A549 (cell line): ENCODE results near the gene SPPL2B. TPM values are rescaled to one million over a fixed set of nuclear protein-coding genes. Genes with fewer than 3 reads are reported as not detected.
"Not testable (repeated sequence)": the region's sequence is repeated elsewhere in the genome, so short reads cannot be mapped to it uniquely, and the experiment has no call there.

ENCODE experiments used
- ATAC-seq, 2 experiments: fragments of 200-7000 bp in 1 of 2; fragments of >200 bp in 1 of 2; cut with Nextera tagmentation in 1 of 2; cut with Tn5 transposase in 1 of 2; 3 replicates each; pipeline versions ENCODE4 v1.8.0 to v1.9.1; 2018 to 2020; ENCODE audit warnings: mild to moderate bottlenecking in 1 of 2, moderate library complexity in 1 of 2
- CTCF ChIA-PET: fragments of 300-600 bp; sonication (Branson Sonifier 250); formaldehyde crosslinking; extraction: SDS; loops from one replicate; lab custom pipeline; 2021; ENCODE audit warnings: antibody characterized with exemption, inconsistent platforms; lab: Yijun Ruan, JAX
- POLR2A ChIA-PET: fragments of 350-600 bp; formaldehyde crosslinking; extraction: SDS; loops from one replicate; lab custom pipeline; 2021; ENCODE audit warnings: antibody characterized with exemption, inconsistent platforms; lab: Yijun Ruan, JAX
- DNase-seq, 2 experiments: peaks; one replicate each; pipeline versions ENCODE4 v3.0.0 to v3.0.0-alpha.2; 2011 to 2016; ENCODE audit warnings: low read depth in 1 of 2, low spot score in 1 of 2
- FAIRE-seq: peaks from 2 replicates; lab custom pipeline; 2011; peaks lifted over from hg19 to GRCh38; lab: Jason Lieb, UNC
- H3K27ac ChIP-seq, 2 experiments: fragments of >200 bp; sonication (Bioruptor Twin); formaldehyde crosslinking; 3 replicates each; pipeline ENCODE4 v1.5.1; 2016 to 2017
- H3K4me1 ChIP-seq: fragments of >200 bp; sonication (Bioruptor Twin); formaldehyde crosslinking; 3 replicates; pipeline ENCODE4 v1.6.1; 2016
- H3K4me2 ChIP-seq: fragments of >200 bp; sonication (Bioruptor Twin); formaldehyde crosslinking; 3 replicates; pipeline ENCODE4 v1.6.1; 2016
- H3K4me3 ChIP-seq: fragments of >200 bp; sonication (Bioruptor Twin); formaldehyde crosslinking; 3 replicates; pipeline ENCODE4 v1.5.1; 2016
- H3K9me3 ChIP-seq: fragments of >200 bp; sonication (Bioruptor Twin); formaldehyde crosslinking; 3 replicates; pipeline ENCODE4 v1.6.1; 2016
- BHLHE40 ChIP-seq: IDR thresholded peaks from 2 replicates; pipeline ENCODE4 v1.6.1; 2012; ENCODE audit warnings: low read depth, low read length, inconsistent platforms
- CBX2 ChIP-seq: fragments of 200-600 bp; sonication (generic); IDR thresholded peaks from 2 replicates; pipeline ENCODE4 v1.6.1; 2016; ENCODE audit warnings: low read depth, mild to moderate bottlenecking, borderline replicate concordance
- HOXB5 ChIP-seq: fragments of 250-450 bp; sonication (Bioruptor Pico); IDR thresholded peaks from 2 replicates; pipeline ENCODE4 v1.5.0; 2020; ENCODE audit warnings: mild to moderate bottlenecking, moderate library complexity
- KDM1A ChIP-seq: fragments of 200-600 bp; sonication (generic); IDR thresholded peaks from 2 replicates; pipeline ENCODE4 v1.6.1; 2016; ENCODE audit warnings: low read depth, mild to moderate bottlenecking
- RCOR1 ChIP-seq: fragments of 150-350 bp; IDR thresholded peaks from 2 replicates; pipeline ENCODE4 v1.6.1; 2014; ENCODE audit warnings: antibody characterized with exemption, low read length, low read depth
- RNF2 ChIP-seq: fragments of 200-600 bp; sonication (generic); IDR thresholded peaks from 2 replicates; pipeline ENCODE4 v1.6.1; 2016; ENCODE audit warnings: low read depth, mild to moderate bottlenecking, antibody characterized with exemption, moderate library complexity, borderline replicate concordance
- SREBF2 ChIP-seq: fragments of 450-650 bp; IDR thresholded peaks from 2 replicates; pipeline ENCODE4 v1.6.1; 2014; ENCODE audit warnings: mild to moderate bottlenecking, moderate library complexity
- ZFP36 ChIP-seq: fragments of 450-650 bp; IDR thresholded peaks from 2 replicates; pipeline ENCODE4 v1.6.1; 2014; ENCODE audit warnings: borderline replicate concordance; ENCODE audit not compliant: partially characterized antibody
- ZSCAN20 ChIP-seq: fragments of 250-450 bp; sonication (Bioruptor Pico); IDR thresholded peaks from 2 replicates; pipeline ENCODE4 v1.8.0; 2022; ENCODE audit warnings: mild to moderate bottlenecking, moderate library complexity
- WGBS: methylation state at CpG from one replicate; pipeline ENCODE4 v1.1.6; 2017; ENCODE audit errors: missing lambda C conversion rate; 5-methylcytosine and 5-hydroxymethylcytosine counted together
- polyA plus RNA-seq, 4 experiments: library from polyadenylated mRNA; depleted of rRNA in 3 of 4; stranded (reverse); fragments of >200 nt; fragmentation: RNase III in 1 of 4; extraction: RNeasy Plus Mini Kit Qiagen cat#74134 plus additional on column Dnase treatment in 1 of 4; gene quantifications; 2 replicates in 3 of 4; 3 replicates in 1 of 4; pipeline ENCODE4 v1.2.3, GENCODE V29; 2011 to 2017
- TF ChIP-seq, protein P1 (sequence below): IDR thresholded peaks from 2 replicates; pipeline ENCODE4 v1.6.1; 2012
- TF ChIP-seq, protein P2 (sequence below): fragments of >200 bp; sonication (Bioruptor Twin); formaldehyde crosslinking; IDR thresholded peaks from 3 replicates; pipeline ENCODE4 v1.5.1; 2016
- TF ChIP-seq, protein P3 (sequence below): fragments of 250-450 bp; sonication (Bioruptor Pico); IDR thresholded peaks from 2 replicates; pipeline ENCODE4 v1.5.0; 2021; ENCODE audit warnings: mild to moderate bottlenecking, moderate library complexity, borderline replicate concordance

SPPL2B gene
- polyA plus RNA-seq, 2 of the 4 experiments (the other 2 are of a cell fraction) = 11.3 to 36.5 TPM

DNA sequence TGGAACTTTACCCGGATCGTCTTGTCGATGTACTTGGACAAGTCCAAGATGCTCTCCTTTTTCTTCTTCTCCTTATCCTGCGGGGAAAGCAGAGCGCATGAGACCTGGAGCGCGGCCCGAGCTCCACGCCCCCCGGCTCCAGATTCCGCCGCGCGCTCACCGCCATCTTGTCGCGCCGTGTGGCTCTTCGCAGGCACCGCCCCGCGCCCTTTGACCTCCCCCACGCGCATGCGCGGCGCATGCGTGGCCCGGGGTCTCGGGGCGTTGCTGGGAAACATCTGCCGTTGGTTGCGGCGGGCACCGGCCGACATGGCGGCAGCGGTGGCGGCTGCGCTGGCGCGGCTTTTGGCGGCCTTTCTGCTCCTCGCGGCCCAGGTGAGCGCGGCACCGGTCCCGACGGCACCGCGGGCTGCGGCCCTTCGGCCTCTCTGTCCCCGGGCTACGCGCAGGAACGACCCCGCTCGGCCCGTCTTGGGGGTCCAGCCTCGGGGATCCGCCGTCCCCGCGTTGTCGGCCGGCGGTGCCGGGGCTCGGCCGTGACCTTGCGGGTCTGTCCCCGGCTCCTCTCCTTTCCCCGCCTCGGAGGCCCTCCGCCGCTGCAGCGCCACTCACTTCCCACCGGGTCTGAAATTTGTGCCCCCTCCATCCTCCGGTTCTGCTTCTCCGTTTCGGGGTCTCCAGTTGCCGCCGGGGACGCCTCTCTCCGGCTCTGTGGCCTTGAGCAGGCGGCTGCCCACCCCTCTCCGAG is at the start of gene SPPL2B, which contains the start of gene LSM7 (continued):
- TF ChIP-seq, protein P1, sequence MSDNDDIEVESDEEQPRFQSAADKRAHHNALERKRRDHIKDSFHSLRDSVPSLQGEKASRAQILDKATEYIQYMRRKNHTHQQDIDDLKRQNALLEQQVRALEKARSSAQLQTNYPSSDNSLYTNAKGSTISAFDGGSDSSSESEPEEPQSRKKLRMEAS = peak; percentile 74
- TF ChIP-seq, protein P2, sequence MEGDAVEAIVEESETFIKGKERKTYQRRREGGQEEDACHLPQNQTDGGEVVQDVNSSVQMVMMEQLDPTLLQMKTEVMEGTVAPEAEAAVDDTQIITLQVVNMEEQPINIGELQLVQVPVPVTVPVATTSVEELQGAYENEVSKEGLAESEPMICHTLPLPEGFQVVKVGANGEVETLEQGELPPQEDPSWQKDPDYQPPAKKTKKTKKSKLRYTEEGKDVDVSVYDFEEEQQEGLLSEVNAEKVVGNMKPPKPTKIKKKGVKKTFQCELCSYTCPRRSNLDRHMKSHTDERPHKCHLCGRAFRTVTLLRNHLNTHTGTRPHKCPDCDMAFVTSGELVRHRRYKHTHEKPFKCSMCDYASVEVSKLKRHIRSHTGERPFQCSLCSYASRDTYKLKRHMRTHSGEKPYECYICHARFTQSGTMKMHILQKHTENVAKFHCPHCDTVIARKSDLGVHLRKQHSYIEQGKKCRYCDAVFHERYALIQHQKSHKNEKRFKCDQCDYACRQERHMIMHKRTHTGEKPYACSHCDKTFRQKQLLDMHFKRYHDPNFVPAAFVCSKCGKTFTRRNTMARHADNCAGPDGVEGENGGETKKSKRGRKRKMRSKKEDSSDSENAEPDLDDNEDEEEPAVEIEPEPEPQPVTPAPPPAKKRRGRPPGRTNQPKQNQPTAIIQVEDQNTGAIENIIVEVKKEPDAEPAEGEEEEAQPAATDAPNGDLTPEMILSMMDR = no peak
- TF ChIP-seq, protein P3, sequence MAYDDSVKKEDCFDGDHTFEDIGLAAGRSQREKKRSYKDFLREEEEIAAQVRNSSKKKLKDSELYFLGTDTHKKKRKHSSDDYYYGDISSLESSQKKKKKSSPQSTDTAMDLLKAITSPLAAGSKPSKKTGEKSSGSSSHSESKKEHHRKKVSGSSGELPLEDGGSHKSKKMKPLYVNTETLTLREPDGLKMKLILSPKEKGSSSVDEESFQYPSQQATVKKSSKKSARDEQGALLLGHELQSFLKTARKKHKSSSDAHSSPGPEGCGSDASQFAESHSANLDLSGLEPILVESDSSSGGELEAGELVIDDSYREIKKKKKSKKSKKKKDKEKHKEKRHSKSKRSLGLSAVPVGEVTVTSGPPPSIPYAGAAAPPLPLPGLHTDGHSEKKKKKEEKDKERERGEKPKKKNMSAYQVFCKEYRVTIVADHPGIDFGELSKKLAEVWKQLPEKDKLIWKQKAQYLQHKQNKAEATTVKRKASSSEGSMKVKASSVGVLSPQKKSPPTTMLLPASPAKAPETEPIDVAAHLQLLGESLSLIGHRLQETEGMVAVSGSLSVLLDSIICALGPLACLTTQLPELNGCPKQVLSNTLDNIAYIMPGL (CRISPR knock-in tag) = no peak
- TF ChIP-seq SREBF2 = no peak
- TF ChIP-seq, all 56 proteins: peak for 6

DNA sequence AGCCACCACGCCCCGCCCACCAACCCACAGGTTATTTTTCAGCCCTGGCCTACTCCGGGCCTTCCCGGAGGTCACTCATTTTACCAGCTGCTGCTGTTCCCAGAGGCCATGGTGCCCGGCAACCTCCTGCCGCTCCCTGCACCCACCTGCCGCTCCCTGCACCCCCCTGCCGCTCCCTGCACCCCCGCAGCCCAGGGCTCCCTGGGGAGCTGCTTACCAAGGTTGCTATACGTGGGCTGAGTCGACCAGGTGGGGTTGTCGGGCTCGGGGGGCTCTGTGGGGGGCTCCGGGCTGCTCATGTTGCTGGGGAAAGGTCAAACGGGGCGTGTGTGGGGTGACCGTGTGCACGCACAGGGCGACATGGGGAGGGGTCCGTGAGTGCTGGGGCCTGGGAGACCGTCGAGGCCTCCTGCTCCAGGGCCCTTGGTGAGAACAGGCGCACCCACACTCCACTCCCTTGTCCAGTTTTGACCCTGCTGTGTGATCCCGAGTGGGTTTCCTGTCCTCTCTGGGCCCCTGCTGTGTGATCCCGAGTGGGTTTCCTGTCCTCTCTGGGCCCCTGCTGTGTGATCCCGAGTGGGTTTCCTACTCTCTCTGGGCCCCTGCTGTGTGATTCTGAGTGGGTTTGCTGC is 47.7 kb upstream of the SPPL2B start:
- WGBS = 82% methylated on average over 10 of the region's 26 CpGs
- H3K9me3 ChIP-seq = no peaks in the 10 kb centered on the region
- no peak overlapping the region for H3K4me2 ChIP-seq
- no peak overlapping the region for H3K4me3 ChIP-seq
- TF ChIP-seq CBX2 (no peak), RCOR1 (no peak), HOXB5 (CRISPR knock-in tag) (no peak), BHLHE40 (no peak), KDM1A (no peak), ZSCAN20 (CRISPR knock-in tag) (no peak), RNF2 (no peak)
- TF ChIP-seq, protein P1 = no peak
- H3K4me1 ChIP-seq = no peaks in the 10 kb centered on the region
- no peak overlapping the region for H3K27ac ChIP-seq
- POLR2A ChIA-PET = no interaction called here
- DNase-seq (no peak), ATAC-seq (peak; percentile 11 to 15; a peak in 1 of 6 replicates), FAIRE-seq (no peak)
- CTCF ChIA-PET = no interaction called here

DNA sequence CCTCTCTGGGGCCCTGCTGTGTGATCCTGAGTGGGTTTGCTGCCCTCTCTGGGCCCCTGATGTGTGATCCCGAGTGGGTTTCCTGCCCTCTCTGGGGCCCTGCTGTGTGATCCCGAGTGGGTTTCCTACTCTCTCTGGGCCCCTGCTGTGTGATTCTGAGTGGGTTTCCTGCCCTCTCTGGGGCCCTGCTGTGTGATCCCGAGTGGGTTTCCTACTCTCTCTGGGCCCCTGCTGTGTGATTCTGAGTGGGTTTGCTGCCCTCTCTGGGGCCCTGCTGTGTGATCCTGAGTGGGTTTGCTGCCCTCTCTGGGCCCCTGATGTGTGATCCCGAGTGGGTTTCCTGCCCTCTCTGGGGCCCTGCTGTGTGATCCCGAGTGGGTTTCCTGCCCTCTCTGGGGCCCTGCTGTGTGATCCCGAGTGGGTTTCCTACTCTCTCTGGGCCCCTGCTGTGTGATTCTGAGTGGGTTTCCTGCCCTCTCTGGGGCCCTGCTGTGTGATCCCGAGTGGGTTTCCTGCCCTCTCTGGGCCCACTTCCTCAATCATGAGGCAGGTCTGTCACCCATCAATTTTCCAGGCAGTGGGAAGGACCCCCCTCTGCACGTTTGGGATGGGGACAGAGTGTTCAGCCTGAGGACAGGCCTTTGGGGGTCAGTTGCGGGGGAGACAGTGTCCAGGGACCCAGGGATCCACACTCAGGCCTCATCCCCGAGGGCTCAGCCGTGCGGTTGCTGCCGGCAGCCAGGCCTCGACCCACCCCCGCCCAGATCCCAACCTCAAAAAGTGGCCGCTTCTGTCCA is 47.0 kb upstream of the SPPL2B start:
- POLR2A ChIA-PET, H3K27ac ChIP-seq, H3K4me3 ChIP-seq, FAIRE-seq, DNase-seq, H3K9me3 ChIP-seq, H3K4me2 ChIP-seq, ATAC-seq, H3K4me1 ChIP-seq: not testable (repeated sequence)
- peak; percentile 32 for TF ChIP-seq ZFP36
- 17% methylated on average over 2 of the region's 16 CpGs for WGBS
- CTCF ChIA-PET = interaction anchor here (1.2 to 1.8 kb wide), 2 partner anchors 35 to 355 kb away, joined by 3 to 4 read pairs; no protein-coding TSS in a partner anchor
